Prostate gland (tissue), 2 donors: ENCODE measurements around the gene DTX4.

Source experiments
- POLR2A ChIP-seq: fragments of 450-650 bp; IDR thresholded peaks from one replicate; pipeline ENCODE4 v1.6.1; 2016; ENCODE audit warnings: antibody characterized with exemption, mild to moderate bottlenecking
- POLR2AphosphoS5 ChIP-seq: sonication (generic); formaldehyde crosslinking; IDR thresholded peaks from one replicate; pipeline ENCODE4 v1.6.1; 2017; ENCODE audit warnings: antibody characterized with exemption
- TF ChIP-seq, protein P1 (sequence below), 4 experiments: fragments of 200-600 bp in 2 of 4; fragments of 450-650 bp in 2 of 4; sonication (generic) in 2 of 4; IDR thresholded peaks; 1 replicate in 3 of 4; 2 replicates in 1 of 4; pipeline ENCODE4 v1.5.1; 2016 to 2019; ENCODE audit warnings: antibody characterized with exemption in 4 of 4, mild to moderate bottlenecking in 2 of 4, moderate library complexity in 2 of 4

DNA sequence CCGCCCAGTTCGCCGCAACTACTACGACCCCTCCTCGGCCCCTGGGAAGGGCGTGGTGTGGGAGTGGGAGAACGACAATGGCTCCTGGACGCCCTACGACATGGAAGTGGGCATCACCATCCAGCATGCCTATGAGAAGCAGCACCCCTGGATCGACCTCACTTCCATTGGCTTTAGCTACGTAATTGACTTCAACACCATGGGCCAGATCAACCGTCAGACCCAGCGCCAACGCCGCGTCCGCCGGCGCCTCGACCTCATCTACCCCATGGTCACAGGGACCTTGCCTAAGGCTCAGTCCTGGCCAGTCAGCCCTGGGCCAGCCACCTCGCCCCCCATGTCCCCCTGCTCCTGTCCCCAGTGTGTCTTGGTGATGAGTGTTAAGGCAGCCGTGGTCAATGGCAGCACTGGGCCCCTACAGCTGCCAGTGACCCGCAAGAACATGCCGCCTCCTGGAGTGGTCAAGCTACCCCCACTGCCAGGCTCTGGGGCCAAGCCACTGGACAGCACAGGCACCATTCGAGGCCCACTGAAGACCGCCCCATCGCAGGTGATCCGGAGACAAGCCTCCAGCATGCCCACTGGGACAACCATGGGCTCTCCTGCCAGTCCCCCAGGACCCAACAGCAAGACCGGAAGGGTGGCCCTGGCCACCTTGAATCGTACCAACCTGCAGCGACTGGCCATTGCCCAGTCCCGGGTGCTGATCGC, 10.0 kb downstream of the DTX4 start:
- TF ChIP-seq, protein P1, sequence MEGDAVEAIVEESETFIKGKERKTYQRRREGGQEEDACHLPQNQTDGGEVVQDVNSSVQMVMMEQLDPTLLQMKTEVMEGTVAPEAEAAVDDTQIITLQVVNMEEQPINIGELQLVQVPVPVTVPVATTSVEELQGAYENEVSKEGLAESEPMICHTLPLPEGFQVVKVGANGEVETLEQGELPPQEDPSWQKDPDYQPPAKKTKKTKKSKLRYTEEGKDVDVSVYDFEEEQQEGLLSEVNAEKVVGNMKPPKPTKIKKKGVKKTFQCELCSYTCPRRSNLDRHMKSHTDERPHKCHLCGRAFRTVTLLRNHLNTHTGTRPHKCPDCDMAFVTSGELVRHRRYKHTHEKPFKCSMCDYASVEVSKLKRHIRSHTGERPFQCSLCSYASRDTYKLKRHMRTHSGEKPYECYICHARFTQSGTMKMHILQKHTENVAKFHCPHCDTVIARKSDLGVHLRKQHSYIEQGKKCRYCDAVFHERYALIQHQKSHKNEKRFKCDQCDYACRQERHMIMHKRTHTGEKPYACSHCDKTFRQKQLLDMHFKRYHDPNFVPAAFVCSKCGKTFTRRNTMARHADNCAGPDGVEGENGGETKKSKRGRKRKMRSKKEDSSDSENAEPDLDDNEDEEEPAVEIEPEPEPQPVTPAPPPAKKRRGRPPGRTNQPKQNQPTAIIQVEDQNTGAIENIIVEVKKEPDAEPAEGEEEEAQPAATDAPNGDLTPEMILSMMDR (IDR thresholded peaks at IDR 0.05): no peak
- no peak for TF ChIP-seq POLR2A
- no peak for TF ChIP-seq POLR2AphosphoS5
